Measurements from ENCODE around the gene PAX7. TPM values are rescaled to one million over a fixed set of nuclear protein-coding genes. Genes with fewer than 3 reads are reported as not detected.

PAX7 gene
- total RNA-seq, 1 donor from 2014 or later = not detected

GRCh38 chr1:18668046-18668445 lies 37.4 kb downstream of the PAX7 start:
- Mint-ChIP-seq H3K9me3 (no peaks in the 10 kb centered on the region), H3K4me1 (no peaks in the 10 kb centered on the region), H3K36me3 (ENCODE audit: low read depth) (no peaks in the 10 kb centered on the region), H3K4me3 (no peak overlapping the region), H3K27ac (no peak overlapping the region), H3K27me3 (peaks cover 29% of the 10 kb centered on the region)
- no peak for TF ChIP-seq CTCF (IDR thresholded peaks at IDR 0.05)
- CTCF ChIA-PET = no interaction called here
- DNase-seq = no peak
- intact Hi-C loops (cut with micrococcal nuclease) = no loop called here
- POLR2A ChIA-PET = no interaction called here
- no peak for ATAC-seq (ENCODE audit: low read depth)

- intact Hi-C loops (cut with micrococcal nuclease) = no loop called here
- Mint-ChIP-seq H3K9me3 (no peaks in the 10 kb centered on the region), H3K27me3 (peaks cover 34% of the 10 kb centered on the region), H3K27ac (no peak overlapping the region), H3K4me3 (no peak overlapping the region), H3K4me1 (no peaks in the 10 kb centered on the region), H3K36me3 (ENCODE audit: low read depth) (no peaks in the 10 kb centered on the region)
- TF ChIP-seq CTCF (IDR thresholded peaks at IDR 0.05) = no peak
- no peak for ATAC-seq (ENCODE audit: low read depth)
- POLR2A ChIA-PET = no interaction called here
- CTCF ChIA-PET = no interaction called here
- DNase-seq = no peak
These were observed 38.2 kb downstream of the PAX7 start for GRCh38 chr1:18668750-18669404.

GRCh38 chr1:18670121-18670867 lies 39.6 kb downstream of the PAX7 start:
- Mint-ChIP-seq H3K9me3 (no peaks in the 10 kb centered on the region), H3K4me3 (no peak overlapping the region), H3K27ac (no peak overlapping the region), H3K27me3 (peaks cover 28% of the 10 kb centered on the region), H3K4me1 (no peaks in the 10 kb centered on the region), H3K36me3 (ENCODE audit: low read depth) (no peaks in the 10 kb centered on the region)
- ATAC-seq (ENCODE audit: low read depth) (no peak), DNase-seq (no peak)
- ChIA-PET CTCF (no interaction called here), POLR2A (no interaction called here)
- no peak for TF ChIP-seq CTCF (IDR thresholded peaks at IDR 0.05)
- intact Hi-C loops (cut with micrococcal nuclease) = no loop called here

- DNase-seq = no peak
- peaks cover 30% of the 10 kb centered on the region for H3K27me3 Mint-ChIP-seq
- POLR2A ChIA-PET = no interaction called here
- no peaks in the 10 kb centered on the region for H3K36me3 Mint-ChIP-seq (ENCODE audit: low read depth)
- no peak for ATAC-seq (ENCODE audit: low read depth)
- no peak overlapping the region for H3K4me3 Mint-ChIP-seq
- intact Hi-C loops (cut with micrococcal nuclease) = no loop called here
- H3K27ac Mint-ChIP-seq = no peak overlapping the region
- no peaks in the 10 kb centered on the region for H3K9me3 Mint-ChIP-seq
- no peak for TF ChIP-seq CTCF (IDR thresholded peaks at IDR 0.05)
- H3K4me1 Mint-ChIP-seq = no peaks in the 10 kb centered on the region
- CTCF ChIA-PET = no interaction called here
These were observed 40.2 kb downstream of the PAX7 start for GRCh38 chr1:18670868-18671225.

- Mint-ChIP-seq H3K27ac (no peak overlapping the region), H3K27me3 (peaks cover 38% of the 10 kb centered on the region), H3K36me3 (ENCODE audit: low read depth) (no peaks in the 10 kb centered on the region), H3K4me3 (no peak overlapping the region), H3K9me3 (no peaks in the 10 kb centered on the region), H3K4me1 (no peaks in the 10 kb centered on the region)
- CTCF ChIA-PET = no interaction called here
- no peak for TF ChIP-seq CTCF (IDR thresholded peaks at IDR 0.05)
- ATAC-seq (ENCODE audit: low read depth) = no peak
- POLR2A ChIA-PET = no interaction called here
- intact Hi-C loops (cut with micrococcal nuclease) = no loop called here
- no peak for DNase-seq
These were observed 43.3 kb downstream of the PAX7 start for GRCh38 chr1:18673976-18674375.
